ENCODE measurements around the gene MYBPC1. TPM values are rescaled to one million over a fixed set of nuclear protein-coding genes. Genes with fewer than 3 reads are reported as not detected.
"Not testable (repeated sequence)": the region's sequence is repeated elsewhere in the genome, so short reads cannot be mapped to it uniquely, and the experiment has no call there.

MYBPC1 gene
- total and polyA plus RNA-seq, 9 of the 15 experiments (the other 6 are each of a cell fraction or from before 2014, with no cell fraction given) = not detected

GRCh38 chr12:101681627-101682026 lies 86.9 kb downstream of the MYBPC1 start:
- H3K4me3 ChIP-seq; intact Hi-C loops (cut with micrococcal nuclease); ATAC-seq; H4K20me1 ChIP-seq (replicated peaks; ENCODE audit: control insufficient read depth, insufficient read depth, low read length); H2AFZ ChIP-seq (ENCODE audit: low read depth, low read length); H3K9ac ChIP-seq (ENCODE audit: insufficient read depth in 1 of 2, low read depth in 2 of 2, low read length in 2 of 2); H3K4me1 ChIP-seq (replicated peaks in 1 of 2; ENCODE audit: control insufficient read depth in 2 of 2, insufficient read depth in 2 of 2, low read length in 2 of 2); H3K9me3 ChIP-seq (replicated peaks; ENCODE audit: control insufficient read depth, insufficient read depth, low read depth, low read length); FAIRE-seq; DNase-seq (ENCODE audit: extremely low read depth in 1 of 4, low spot score in 3 of 4); in situ Hi-C loops (cut with MboI); CTCF ChIA-PET (ENCODE audit: low intra/inter-chr PET ratio); BruUV-seq (replicated peaks); H3K9me1 ChIP-seq (ENCODE audit: control insufficient read depth, insufficient read depth, low read length); H3K27ac ChIP-seq (ENCODE audit: extremely low read depth, low read depth, low read length); H3K27me3 ChIP-seq (ENCODE audit: control insufficient read depth in 2 of 2, insufficient read depth in 2 of 2, low read length in 2 of 2); H3K4me2 ChIP-seq (ENCODE audit: insufficient read depth, low read length); H3K36me3 ChIP-seq (ENCODE audit: control insufficient read depth, insufficient read depth, low read length); H3K79me2 ChIP-seq (ENCODE audit: control insufficient read depth, insufficient read depth, low read length): not testable (repeated sequence)
- POLR2A ChIA-PET = interaction anchor here (0.5 to 1.1 kb wide), 4 partner anchors 8 to 28 kb away, joined by 3 to 4 read pairs (median 4); no protein-coding TSS in a partner anchor
- WGBS (ENCODE audit: insufficient coverage, low coverage, missing lambda C conversion rate) = 22% methylated on average over 4 of the region's 6 CpGs

- 18% methylated on average over 1 of the region's 1 CpG for WGBS (ENCODE audit: insufficient coverage, low coverage, missing lambda C conversion rate)
- no peaks in the 10 kb centered on the region for H4K20me1 ChIP-seq (replicated peaks; ENCODE audit: control insufficient read depth, insufficient read depth, low read length)
- no peak overlapping the region for H3K9ac ChIP-seq (ENCODE audit: insufficient read depth in 1 of 2, low read depth in 2 of 2, low read length in 2 of 2)
- H3K4me2 ChIP-seq (ENCODE audit: insufficient read depth, low read length) = no peak overlapping the region
- ATAC-seq (no peak), FAIRE-seq (no peak), DNase-seq (ENCODE audit: extremely low read depth in 1 of 4, low spot score in 3 of 4) (no peak)
- H3K4me3 ChIP-seq = no peak overlapping the region
- no peak for TF ChIP-seq ARID4B (CRISPR knock-in tag; IDR thresholded peaks at IDR 0.05)
- TF ChIP-seq PCBP2 (IDR thresholded peaks at IDR 0.05; ENCODE audit: low read depth, low read length, poor library complexity, severe bottlenecking) = no peak
- no peak for TF ChIP-seq RHOXF2B (CRISPR knock-in tag; conservative IDR thresholded peaks at IDR 0.05)
- TF ChIP-seq HDAC8 (tag; IDR thresholded peaks at IDR 0.05) = no peak
- no peak for TF ChIP-seq FOXJ2 (tag; IDR thresholded peaks at IDR 0.05)
- no peak for TF ChIP-seq PHF21A (IDR thresholded peaks at IDR 0.05; ENCODE audit: borderline replicate concordance, low read depth)
- TF ChIP-seq ID3 (CRISPR knock-in tag; IDR thresholded peaks at IDR 0.05) = no peak
- TF ChIP-seq ID3 (tag; IDR thresholded peaks at IDR 0.05) = no peak
- in situ Hi-C loops (cut with MboI) = no loop called here
- no peak overlapping the region for H3K27ac ChIP-seq (ENCODE audit: extremely low read depth, low read depth, low read length)
- ChIA-PET CTCF (ENCODE audit: low intra/inter-chr PET ratio) (no interaction called here), POLR2A (interaction anchor here (0.9 kb wide), 1 partner anchor 27 kb away, joined by 3 read pairs; no protein-coding TSS in a partner anchor)
- no peaks in the 10 kb centered on the region for H3K9me3 ChIP-seq (replicated peaks; ENCODE audit: control insufficient read depth, insufficient read depth, low read depth, low read length)
- no TSS peak for BruUV-seq (replicated peaks)
- no peaks in the 10 kb centered on the region for H3K27me3 ChIP-seq (ENCODE audit: control insufficient read depth in 2 of 2, insufficient read depth in 2 of 2, low read length in 2 of 2)
- peak overlapping the region; percentile 34; the same call in 1 of the 2 replicates for H2AFZ ChIP-seq (ENCODE audit: low read depth, low read length)
- H3K4me1 ChIP-seq (replicated peaks in 1 of 2; ENCODE audit: control insufficient read depth in 2 of 2, insufficient read depth in 2 of 2, low read length in 2 of 2) = no peaks in the 10 kb centered on the region
- H3K79me2 ChIP-seq (ENCODE audit: control insufficient read depth, insufficient read depth, low read length) = no peaks in the 10 kb centered on the region
- H3K36me3 ChIP-seq (ENCODE audit: control insufficient read depth, insufficient read depth, low read length) = no peaks in the 10 kb centered on the region
- intact Hi-C loops (cut with micrococcal nuclease) = no loop called here
- no peaks in the 10 kb centered on the region for H3K9me1 ChIP-seq (ENCODE audit: control insufficient read depth, insufficient read depth, low read length)
These were observed 90.3 kb downstream of the MYBPC1 start for GRCh38 chr12:101685092-101685491.

Data from K562 (cell line).